ENCODE data around the gene RASIP1. TPM values are rescaled to one million over a fixed set of nuclear protein-coding genes. Genes with fewer than 3 reads are reported as not detected.
"Not testable (repeated sequence)": the region's sequence is repeated elsewhere in the genome, so short reads cannot be mapped to it uniquely, and the experiment has no call there.

Gene RASIP1
- total RNA-seq, 1 donor from 2014 or later, result 21.2 TPM

DNA sequence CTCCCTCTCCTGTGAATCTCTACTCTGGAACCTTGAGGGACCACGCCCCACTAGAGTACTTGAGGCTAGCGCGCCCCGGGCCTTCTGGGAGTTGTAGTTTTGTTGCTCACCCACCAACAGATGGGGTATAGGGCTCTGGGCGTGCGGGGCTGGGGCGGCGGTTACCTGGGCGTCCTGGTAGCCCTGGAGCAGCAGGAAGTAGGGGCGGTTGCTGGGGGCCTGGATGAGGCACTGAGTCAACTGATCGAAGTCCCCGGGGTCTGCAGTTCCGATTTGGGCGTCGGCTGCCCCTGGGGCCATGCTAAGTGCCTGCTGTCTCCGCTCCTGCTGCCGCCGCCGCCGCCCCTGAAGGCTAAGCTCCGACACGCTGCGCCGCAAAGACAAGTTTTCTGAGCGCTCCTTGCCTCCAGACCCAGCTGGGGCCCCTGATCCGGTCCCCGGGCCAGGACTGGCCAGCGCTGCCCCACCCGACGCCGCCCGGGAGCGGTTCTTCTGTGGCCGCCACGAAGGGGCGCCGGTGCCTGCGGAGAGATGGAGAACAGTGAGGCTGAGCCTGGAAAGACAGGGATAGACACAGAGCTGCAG, 5.3 kb downstream of the RASIP1 start:
- DNase-seq (ENCODE audit: low spot score), result no peak

DNA sequence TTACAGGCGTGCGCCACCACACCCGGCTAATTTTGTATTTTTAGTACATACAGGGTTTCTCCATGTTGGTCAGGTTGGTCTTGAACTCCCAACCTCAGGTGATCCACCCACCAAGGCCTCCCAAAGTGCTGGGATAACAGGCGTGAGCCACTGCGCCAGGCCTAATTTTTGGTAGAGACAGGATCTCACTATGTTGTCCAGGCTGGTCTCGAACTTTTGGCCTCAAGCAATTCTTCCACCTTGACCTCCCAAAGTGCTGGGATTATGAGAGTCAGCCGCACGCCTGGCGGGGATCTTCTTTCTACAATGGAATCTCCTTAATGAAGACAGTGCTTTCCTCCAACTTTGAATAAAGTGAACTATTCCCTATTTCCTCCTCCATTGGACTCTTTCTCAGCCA, 5.8 kb downstream of the RASIP1 start:
- no peak for DNase-seq (ENCODE audit: low spot score)

DNA sequence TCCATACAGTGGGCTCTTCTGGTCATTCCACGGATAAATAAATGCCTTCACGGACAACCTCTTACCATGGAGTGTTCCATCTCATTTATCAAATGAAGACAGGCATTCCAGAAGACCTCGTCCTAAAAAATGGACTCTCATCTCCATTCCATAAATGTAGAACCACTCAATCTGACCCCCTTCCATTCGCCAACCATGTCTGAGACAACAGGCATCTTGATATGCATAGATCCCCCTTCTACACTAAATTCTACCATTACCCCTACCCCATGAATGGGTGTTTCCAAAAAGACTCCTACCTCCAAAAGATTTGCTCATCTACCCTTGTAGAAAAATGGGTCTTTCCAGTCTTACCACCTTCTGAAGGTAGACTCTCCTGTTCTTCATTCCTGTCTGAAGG, 9.0 kb downstream of the RASIP1 start:
- no peak for DNase-seq (ENCODE audit: low spot score)

DNA sequence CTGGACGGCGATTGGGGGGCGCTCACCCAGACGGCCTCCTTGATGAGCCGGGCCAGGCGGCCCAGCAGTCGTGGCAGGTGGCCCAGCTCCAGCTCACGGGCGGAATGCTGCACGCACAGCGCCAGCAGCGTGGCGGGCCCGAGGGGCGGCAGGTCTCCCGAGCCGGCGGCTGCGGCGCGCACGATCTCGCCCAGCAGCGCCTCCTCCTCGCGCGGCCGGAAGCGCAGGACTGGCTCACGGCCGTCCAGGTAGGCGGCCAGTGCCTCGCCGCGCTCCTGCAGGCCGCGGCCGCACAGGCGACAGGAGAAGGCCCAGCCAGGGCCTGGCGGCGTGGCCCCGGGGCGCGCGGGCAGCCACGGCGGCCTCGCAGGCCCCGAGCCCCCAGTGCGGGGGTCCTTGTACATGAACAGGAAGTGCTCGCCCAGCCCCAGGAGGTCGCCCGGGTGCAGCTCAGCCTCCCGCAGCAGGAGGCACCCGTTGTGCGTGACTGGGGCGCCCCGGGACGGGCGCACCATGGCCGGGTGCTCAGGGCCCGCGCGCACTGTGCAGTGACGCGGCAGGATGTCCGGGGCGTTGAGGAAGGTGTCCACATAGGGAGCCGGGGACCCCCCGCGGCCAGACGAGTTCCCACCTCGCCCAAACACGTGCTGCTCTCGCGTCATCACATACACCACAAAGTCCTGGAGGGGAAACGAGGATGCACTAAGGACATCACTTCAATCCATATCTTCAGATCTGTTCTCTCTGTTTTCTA, 11.3 kb downstream of the RASIP1 start:
- no peak for DNase-seq (ENCODE audit: low spot score)

DNA sequence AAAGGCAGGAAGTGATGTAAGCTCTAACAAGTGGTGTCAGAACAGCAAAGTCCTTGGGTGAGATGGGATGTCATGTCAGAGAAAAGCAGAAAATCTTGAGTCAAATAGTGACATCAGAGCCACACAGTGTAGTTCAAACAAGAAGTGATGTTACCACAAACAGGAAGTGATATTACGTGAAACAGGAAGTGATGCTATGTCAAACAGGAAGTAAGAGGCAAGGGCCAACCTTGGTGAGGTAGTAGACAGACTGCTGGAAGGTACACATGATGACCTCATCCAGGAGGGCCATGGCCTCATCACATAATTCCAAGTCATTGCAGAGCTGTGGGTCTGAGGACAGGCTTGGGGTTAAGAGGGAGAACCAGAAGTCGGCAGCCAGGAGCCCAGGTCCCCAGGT, 13.9 kb downstream of the RASIP1 start:
- no peak for DNase-seq (ENCODE audit: low spot score)

DNA sequence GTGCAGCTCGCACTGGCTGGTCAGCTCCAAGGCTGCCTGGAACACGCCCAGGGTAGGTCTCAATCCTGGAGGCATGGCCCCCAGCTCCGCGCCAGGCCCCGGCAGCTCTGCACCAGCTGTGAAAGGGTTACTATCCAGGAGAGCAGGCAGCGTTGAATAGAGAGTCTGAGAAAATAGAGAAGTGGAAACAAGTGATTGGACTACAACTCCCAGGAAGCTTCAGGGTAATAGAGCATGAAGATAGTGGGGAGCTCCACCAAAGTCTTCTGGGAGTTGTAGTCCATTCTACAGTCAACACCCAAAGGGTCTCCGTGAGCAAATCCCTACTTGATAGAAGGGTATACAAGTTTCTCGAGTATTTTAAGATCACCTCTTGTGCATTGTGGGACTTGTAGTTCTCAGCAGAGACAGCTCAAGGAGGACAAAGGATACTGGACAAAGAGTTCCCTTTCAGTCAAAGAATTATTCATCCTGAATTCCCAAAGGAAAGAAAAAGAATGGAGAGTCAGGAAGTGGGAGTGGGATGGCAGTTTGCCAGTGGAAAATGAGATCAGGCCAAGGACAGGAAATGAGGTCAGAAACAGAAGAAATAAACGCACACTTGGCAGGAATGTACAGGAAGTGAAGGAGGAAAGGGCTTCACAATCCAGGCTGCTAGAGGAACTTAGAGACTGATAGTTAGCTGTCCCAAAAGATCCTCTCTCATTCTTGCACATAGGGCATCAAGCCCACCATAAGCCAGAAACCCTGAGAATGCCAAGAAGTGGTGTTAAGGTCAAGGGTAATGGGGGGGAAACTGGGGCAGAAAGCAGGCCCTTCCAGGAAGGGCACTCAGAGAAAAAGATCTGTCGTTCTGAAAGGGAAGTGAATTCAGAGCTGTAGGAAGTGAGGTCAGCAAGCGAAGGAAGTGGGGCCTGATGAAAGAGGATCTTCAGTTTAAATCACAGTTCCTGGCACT, 15.3 kb downstream of the RASIP1 start:
- peak; percentile 72 for DNase-seq (ENCODE audit: low spot score)

DNA sequence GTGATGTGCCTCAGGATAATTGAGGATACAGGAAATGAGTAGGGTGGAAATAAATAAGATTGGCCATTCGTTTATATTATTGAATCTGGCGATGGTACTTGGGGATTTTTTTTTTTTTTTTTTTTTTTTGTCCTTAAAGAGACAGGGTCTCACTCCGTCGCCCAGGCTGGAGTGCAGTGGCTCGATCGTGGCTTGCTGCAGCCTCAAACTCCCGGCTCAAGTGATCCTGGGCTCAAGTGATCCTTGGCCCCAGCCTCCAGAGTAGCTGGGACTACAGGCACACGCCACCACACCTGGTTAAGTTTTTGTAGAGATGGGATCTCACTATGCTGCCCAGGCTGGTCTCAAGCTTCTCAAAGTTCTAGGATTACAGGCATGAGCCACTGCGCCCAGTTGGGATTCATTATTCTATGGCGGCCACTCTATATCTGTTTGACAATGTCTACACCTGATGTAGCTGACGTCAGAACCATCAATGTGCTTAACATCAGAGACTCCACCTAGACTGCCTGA, 18.2 kb downstream of the RASIP1 start:
- no peak for DNase-seq (ENCODE audit: low spot score)

DNA sequence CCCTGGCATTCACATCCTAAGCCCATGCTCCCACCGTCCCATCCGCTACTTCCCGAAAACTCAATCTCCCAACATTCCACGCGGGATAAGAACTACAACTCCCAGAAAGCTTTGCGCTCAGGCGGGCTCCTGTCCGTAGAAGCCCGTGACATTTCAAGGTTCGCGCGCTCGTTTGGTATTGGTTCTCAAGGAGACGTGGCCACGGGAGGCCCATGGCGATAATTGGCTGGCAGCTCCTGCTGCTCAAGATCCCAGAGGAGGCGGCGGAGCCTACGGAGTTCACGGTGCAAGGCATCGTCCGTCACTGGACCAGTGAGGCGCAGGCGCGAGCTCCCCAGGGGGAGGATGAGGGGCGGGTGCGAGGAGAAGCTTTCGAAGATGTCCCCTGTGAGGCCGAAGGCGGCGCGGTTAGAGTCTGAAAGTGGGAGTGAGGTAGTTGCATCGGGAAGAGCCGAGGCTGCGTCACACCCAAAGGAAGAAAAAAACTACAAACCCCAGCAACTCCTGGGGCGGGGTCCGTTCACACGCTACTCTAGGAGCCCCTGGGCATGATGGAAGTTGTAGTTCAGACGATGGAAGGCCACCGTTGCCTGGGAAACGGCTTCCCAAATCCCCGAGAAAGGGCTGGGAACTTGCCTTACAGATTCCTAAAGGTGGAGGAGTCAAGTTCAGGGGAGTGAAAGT, 19.7 kb downstream of the RASIP1 start:
- peak; percentile 98 for DNase-seq (ENCODE audit: low spot score)

DNA sequence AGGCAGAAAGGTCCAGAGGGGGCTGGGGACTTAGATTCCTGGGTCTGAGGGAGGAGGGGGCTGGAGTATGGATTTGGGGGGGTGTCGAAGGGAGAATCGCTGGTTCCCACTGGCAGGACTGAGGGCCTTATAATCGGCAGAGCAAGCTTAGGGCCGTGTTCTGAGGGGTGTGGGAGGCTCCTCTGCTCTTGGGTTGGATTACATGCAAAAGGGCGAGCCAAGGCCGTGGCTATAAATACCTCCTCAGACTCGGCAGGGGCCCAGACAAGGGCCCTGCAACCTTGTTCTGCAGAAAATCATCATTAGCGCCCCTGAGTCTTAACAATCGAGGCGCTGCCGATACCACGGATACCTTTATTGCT, 20.2 kb downstream of the RASIP1 start:
- no peak for DNase-seq (ENCODE audit: low spot score)

DNA sequence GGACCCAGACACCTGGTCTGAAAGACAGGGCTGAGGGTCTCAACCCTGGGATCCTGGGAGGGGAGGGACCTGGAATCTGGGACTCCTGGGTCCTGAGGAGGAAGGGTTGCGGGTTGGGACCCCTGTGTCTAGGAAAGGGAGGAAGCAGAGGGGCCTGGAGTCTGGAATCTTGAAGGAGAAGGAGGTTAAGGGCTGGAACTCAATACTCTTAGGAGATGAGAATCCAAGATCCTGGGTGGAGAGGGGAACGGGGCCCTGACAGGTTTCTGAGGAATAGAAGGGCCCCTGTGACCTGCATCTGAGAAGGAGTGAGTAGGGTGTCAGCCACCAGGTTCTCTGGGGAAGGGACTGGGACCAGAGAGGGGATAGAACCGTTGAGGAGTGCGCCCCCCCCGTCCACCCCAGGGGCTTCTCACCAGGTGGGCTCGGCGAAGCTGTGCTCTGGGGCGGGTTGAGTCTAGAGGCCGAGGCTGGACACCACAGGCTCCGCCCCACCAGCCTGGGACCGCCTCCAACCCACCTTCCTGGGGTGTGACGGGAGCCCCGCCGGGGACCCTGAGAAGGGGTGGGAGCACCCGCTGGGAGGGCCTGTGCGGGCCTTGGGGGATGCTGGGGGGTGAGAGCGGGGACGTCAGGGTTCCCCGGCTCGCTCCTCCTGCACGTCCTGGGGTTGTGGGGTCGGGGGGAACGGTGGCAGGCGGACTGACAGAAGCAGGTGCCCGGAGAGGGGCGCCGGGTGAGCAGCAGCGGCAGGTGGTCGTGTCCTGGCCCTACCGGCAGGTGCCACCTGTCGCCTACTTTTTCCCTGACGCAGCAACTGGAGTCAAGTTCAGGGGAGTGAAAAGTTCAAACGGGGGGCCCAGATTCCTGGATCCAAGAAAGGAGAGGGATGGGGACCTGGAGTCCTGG, 20.9 kb downstream of the RASIP1 start, which contains the start of gene MAMSTR:
Gene MAMSTR, minus strand, starts transcription at position 463 of the 909 bp plus-strand sequence. CDS start 694 bp downstream, outside the sequence.
- DNase-seq (ENCODE audit: low spot score), result peak; percentile 53

DNA sequence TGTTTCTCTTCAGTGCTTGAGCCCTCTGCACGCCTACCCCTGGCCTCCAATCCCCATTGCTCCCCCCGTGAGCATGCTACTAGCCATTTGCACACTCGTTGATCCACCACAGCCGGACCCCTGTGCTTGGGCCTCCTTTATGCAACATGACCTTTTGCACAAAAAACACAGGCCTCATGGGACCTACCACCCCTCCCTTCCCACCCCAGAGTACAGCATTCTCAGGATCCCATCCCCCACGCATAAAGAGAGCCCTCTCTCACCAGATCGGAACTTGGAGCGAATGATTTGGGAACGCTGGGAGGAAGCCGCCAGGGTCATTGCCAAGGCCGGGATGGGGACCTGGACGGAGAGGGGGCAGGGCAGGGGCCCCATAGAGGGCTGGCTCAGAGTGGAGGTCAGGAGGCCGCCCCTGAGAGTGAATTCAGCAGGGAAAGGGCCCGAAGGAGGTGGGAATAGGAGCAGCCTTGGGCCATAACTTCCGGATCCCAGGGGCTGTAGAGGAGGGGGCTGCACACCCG, 21.6 kb downstream of the RASIP1 start:
- no peak for DNase-seq (ENCODE audit: low spot score)

DNA sequence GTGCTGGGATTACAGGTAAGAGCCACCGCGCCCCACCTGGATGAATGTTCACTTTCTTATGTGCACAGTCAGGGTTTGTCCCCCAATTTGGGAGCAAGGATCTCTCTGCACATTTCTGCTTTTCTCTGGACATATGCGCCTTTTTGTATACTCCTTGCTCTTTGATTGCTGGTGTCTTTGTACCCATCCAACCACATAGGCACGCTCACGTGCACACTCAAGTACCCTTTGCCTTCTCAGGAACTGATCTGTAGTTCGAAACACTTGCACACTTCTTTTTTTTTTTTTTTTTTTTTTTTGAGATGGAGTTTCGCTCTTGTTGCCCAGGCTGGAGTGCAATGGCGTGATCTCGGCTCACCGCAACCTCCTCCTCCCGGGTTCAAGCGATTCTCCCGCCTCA, 22.3 kb downstream of the RASIP1 start:
- not testable (repeated sequence) for DNase-seq (ENCODE audit: low spot score)

DNA sequence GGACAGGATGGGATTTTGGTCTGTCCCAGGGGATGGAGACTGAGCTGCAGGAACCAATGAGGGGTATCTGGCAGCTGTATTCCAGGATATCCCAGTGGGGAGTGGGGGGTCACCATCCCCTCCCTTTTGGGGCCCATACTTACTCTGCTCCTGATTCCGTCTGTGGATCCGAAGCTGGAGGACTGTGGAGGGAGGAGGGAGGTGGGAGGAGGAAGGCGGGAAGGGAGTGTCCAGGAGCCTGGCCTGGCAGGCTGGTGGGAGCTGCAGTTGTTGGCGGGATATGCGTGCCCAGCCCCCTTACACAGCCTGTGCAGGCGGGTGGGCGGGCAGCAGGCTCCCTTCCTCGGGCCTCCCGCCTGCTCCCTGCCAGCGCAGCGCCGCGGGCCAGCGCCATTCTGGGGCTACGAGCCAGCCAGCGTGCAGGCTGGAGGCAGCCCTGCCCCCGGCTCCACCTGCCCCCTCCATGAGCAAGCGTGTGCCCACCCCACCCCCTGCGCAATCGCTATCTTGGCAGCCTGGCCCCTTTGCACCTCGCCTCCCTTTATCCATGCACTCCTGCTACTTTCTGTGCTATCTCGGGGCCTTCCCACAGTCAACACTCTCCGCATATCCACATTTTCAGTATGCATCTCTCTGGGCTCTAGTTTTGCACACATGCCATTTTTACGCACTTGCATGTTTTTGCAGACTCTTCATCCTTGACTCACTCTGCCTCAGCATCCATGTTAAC, 23.7 kb downstream of the RASIP1 start:
- DNase-seq (ENCODE audit: low spot score), result no peak

DNA sequence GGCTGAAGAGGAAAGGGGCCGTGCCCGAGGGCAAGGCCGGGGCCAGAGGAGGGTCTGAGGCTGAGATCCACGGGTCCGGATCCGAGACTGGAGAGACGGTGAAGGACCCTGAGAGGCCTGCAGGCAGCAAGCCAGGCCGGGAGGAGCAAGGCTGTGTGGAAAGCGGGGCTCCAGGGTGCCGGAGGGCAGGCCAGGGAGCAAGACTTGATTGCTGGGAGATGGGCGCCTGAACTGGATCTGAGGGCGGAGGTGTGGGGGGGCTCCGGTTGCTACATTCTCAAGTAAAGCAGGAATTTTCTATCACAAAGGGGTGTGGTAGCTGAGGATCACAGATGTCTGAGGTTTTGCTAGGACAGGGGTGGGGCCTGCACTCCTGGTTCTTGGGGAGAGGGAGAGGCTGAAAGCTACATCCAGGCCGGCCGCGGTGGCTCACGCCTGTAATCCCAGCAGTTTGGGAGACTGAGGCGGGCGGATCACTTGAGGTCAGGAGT, 24.7 kb downstream of the RASIP1 start:
- DNase-seq (ENCODE audit: low spot score), result no peak

DNA sequence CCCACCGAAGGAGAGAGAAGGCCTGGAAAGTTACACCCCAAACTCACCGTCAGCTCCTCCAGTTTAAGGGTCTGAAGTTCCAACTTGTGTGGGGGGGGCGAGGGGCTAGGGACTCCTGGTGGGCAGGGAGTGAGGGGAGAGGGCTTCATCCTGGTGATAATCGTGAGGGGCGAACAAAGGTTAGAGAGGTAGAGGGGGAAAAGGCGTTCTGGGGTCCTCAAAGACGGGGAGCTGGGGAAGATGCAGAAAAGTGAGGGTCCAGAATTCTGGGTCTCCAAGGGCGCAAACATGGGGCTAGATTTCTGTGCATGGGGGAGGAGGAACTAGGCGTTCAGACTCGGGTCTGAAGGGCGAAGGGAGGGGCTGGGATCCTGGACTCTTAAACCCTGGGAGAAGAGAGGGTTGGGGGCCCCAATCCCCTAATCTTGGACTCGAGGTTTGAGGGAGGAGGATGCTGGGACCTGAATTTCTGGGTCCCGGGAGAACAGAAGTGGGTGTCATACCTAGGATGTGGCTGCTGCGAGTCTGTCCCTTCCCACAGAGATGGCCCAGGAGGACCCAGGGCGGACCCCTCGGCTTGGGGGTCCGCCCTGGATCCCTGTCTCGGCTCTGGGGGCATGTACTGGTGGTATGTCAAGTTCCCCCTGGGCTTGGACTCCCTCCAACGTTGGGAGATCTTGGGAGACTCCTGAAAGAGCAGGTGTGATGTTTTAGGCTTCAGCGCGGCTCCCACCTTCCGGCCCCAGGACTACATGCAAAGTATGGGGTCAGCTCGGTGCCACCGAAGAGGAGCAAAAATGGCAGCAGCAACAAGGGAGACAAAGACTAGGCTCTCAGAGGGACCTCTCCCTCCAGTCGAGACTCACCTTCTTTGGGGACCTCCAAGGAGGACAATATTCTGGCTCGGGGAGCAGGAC, 25.4 kb downstream of the RASIP1 start:
- no peak for DNase-seq (ENCODE audit: low spot score)

DNA sequence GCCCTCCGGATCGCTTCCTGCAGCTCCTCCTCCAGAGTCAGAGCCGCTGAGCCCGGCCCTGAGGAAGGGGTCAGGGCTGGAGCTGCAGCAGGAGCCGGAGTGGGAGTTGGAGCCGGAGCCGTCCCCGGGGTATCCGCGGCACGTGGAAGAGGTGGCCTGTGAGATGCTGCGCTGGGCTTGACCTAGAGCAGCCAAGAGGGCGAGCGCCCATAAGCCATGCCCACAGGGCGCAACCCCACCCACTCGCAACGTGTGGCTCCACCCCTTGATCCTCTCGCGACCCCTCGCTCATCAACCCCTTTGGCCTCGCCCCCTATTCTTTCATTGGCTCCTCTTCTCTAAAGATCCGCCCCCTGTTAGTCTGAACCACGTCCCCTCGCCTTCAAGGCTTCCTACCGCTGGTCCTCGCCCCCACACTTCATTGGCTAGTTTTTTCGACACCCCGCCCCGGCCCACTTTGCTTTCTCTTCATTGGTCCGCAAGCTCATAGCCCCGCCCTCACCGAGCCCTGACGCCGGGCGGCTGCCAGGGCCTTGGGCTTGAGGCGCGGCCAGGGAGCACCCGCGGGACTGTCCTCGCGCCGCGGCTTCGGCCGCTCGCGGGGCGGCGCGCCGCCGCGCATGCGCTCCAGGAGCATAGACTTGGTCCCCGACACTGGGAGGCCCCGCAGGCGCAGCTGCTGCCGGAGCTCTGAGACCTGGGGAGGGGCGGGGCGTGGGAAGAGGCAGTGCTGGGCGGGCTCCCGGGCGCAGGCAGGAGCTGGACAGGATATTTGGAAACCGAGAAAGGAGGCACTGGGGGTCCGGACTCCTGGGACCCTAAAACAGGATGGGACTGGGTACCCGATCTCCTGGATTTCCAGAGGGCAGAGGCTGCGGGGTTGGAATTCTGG, 26.3 kb downstream of the RASIP1 start:
- DNase-seq (ENCODE audit: low spot score), result peak; percentile 99
